GM21619 (cell line): ENCODE measurements around the gene KCNIP4.

Experiments
- ATAC-seq: cut with Tn5 transposase; IDR thresholded peaks from one replicate; pipeline ENCODE4 v1.9.1; 2021; ENCODE audit not compliant: unreplicated experiment

The KCNIP4 gene

GRCh38 chr4:21856301-21856700 lies 92.3 kb downstream of the KCNIP4 start:
- ATAC-seq = no peak

- ATAC-seq = no peak
Observed at GRCh38 chr4:21849077-21849476, 99.5 kb downstream of the KCNIP4 start.

GRCh38 chr4:21848021-21848420 lies 100.6 kb downstream of the KCNIP4 start:
- no peak for ATAC-seq

- ATAC-seq = no peak
Observed at GRCh38 chr4:21845663-21846062, 102.9 kb downstream of the KCNIP4 start.

- ATAC-seq = no peak
Observed at GRCh38 chr4:21835712-21836111, 112.9 kb downstream of the KCNIP4 start.

GRCh38 chr4:21830272-21830671 lies 118.3 kb downstream of the KCNIP4 start:
- no peak for ATAC-seq

GRCh38 chr4:21827575-21827974 lies 121.0 kb downstream of the KCNIP4 start:
- no peak for ATAC-seq

GRCh38 chr4:21826071-21826470 lies 122.5 kb downstream of the KCNIP4 start:
- no peak for ATAC-seq

GRCh38 chr4:21819086-21819485 lies 129.5 kb downstream of the KCNIP4 start:
- ATAC-seq = no peak

- ATAC-seq = no peak
Observed at GRCh38 chr4:21815651-21816377, 132.8 kb downstream of the KCNIP4 start.

GRCh38 chr4:21811565-21811964 lies 137.0 kb downstream of the KCNIP4 start:
- no peak for ATAC-seq

- ATAC-seq = no peak
Observed at GRCh38 chr4:21806991-21807390, 141.6 kb downstream of the KCNIP4 start.

GRCh38 chr4:21802406-21802805 lies 146.2 kb downstream of the KCNIP4 start:
- ATAC-seq = no peak

GRCh38 chr4:21801661-21802385 lies 146.7 kb downstream of the KCNIP4 start:
- ATAC-seq = no peak

GRCh38 chr4:21795091-21795490 lies 153.5 kb downstream of the KCNIP4 start:
- no peak for ATAC-seq

GRCh38 chr4:21792736-21793135 lies 155.8 kb downstream of the KCNIP4 start:
- ATAC-seq = no peak

GRCh38 chr4:21790438-21791029 lies 158.0 kb downstream of the KCNIP4 start:
- ATAC-seq = no peak

GRCh38 chr4:21780148-21780547 lies 168.4 kb downstream of the KCNIP4 start:
- ATAC-seq = no peak

- no peak for ATAC-seq
Observed at GRCh38 chr4:21778702-21779101, 169.9 kb downstream of the KCNIP4 start.

- ATAC-seq = no peak
Observed at GRCh38 chr4:21775703-21776102, 172.9 kb downstream of the KCNIP4 start.

- no peak for ATAC-seq
Observed at GRCh38 chr4:21769404-21770147, 179.0 kb downstream of the KCNIP4 start.
